ENCODE measurements around the gene LIN7A.
"Not testable (repeated sequence)": the region's sequence is repeated elsewhere in the genome, so short reads cannot be mapped to it uniquely, and the experiment has no call there.

The LIN7A gene

GRCh38 chr12:80802652-80803400 lies 134.9 kb downstream of the LIN7A start:
- no peak for DNase-seq

- DNase-seq = no peak
Measured at GRCh38 chr12:80798281-80798680, 139.5 kb downstream of the LIN7A start.

- no peak for DNase-seq
Measured at GRCh38 chr12:80794551-80794950, 143.2 kb downstream of the LIN7A start.

- no peak for DNase-seq
Measured at GRCh38 chr12:80792861-80793260, 144.9 kb downstream of the LIN7A start.

GRCh38 chr12:80791863-80792262 lies 145.9 kb downstream of the LIN7A start:
- DNase-seq = no peak

- not testable (repeated sequence) for DNase-seq
Measured at GRCh38 chr12:80788407-80788806, 149.3 kb downstream of the LIN7A start.

- DNase-seq = not testable (repeated sequence)
Measured at GRCh38 chr12:80782963-80783470, 154.7 kb downstream of the LIN7A start.

- no peak for DNase-seq
Measured at GRCh38 chr12:80781313-80781712, 156.4 kb downstream of the LIN7A start.

- DNase-seq = no peak
Measured at GRCh38 chr12:80780746-80781145, 157.0 kb downstream of the LIN7A start.

GRCh38 chr12:80778005-80778541 lies 159.7 kb downstream of the LIN7A start:
- no peak for DNase-seq

GRCh38 chr12:80777587-80777986 lies 160.1 kb downstream of the LIN7A start:
- DNase-seq = no peak

GRCh38 chr12:80776706-80777105 lies 161.0 kb downstream of the LIN7A start:
- DNase-seq = no peak

GRCh38 chr12:80770958-80771357 lies 166.8 kb downstream of the LIN7A start:
- DNase-seq = no peak

- no peak for DNase-seq
Measured at GRCh38 chr12:80769553-80770140, 168.1 kb downstream of the LIN7A start.

GRCh38 chr12:80766897-80767296 lies 170.8 kb downstream of the LIN7A start:
- no peak for DNase-seq

GRCh38 chr12:80766210-80766609 lies 171.5 kb downstream of the LIN7A start:
- DNase-seq = no peak

GRCh38 chr12:80763874-80764273 lies 173.9 kb downstream of the LIN7A start:
- DNase-seq = no peak

- no peak for DNase-seq
Measured at GRCh38 chr12:80761838-80762237, 175.9 kb downstream of the LIN7A start.

- DNase-seq = no peak
Measured at GRCh38 chr12:80756875-80757274, 180.9 kb downstream of the LIN7A start.

GRCh38 chr12:80754274-80754673 lies 183.5 kb downstream of the LIN7A start:
- no peak for DNase-seq

- no peak for DNase-seq
Measured at GRCh38 chr12:80752464-80752863, 185.3 kb downstream of the LIN7A start.

- DNase-seq = no peak
Measured at GRCh38 chr12:80749456-80749855, 188.3 kb downstream of the LIN7A start.

GRCh38 chr12:80747800-80748199 lies 189.9 kb downstream of the LIN7A start:
- no peak for DNase-seq

- no peak for DNase-seq
Measured at GRCh38 chr12:80745851-80746505, 191.8 kb downstream of the LIN7A start.
